ENCODE results near the gene HEPHL1.
"Not testable (repeated sequence)": the region's sequence is repeated elsewhere in the genome, so short reads cannot be mapped to it uniquely, and the experiment has no call there.

Gene HEPHL1

GRCh38 chr11:94117197-94117574 lies 96.0 kb downstream of the HEPHL1 start:
- TF ChIP-seq CTCF (IDR thresholded peaks at IDR 0.05; ENCODE audit: low read depth, low read length) (no peak), POLR2A (IDR thresholded peaks at IDR 0.05; ENCODE audit: extremely low read depth, insufficient read length) (no peak), MAX (IDR thresholded peaks at IDR 0.05; ENCODE audit: low read depth, low read length) (no peak), MYC (IDR thresholded peaks at IDR 0.05; ENCODE audit: low read depth, low read length) (no peak)
- DNase-seq (ENCODE audit: low read depth), result no peak

GRCh38 chr11:94117871-94118270 lies 96.7 kb downstream of the HEPHL1 start:
- no peak overlapping the region for H3K4me3 ChIP-seq (ENCODE audit: low read depth, low read length)
- no peak for DNase-seq (ENCODE audit: low read depth)
- TF ChIP-seq POLR2A (IDR thresholded peaks at IDR 0.05; ENCODE audit: extremely low read depth, insufficient read length), result no peak

More at GRCh38 chr11:94117197-94117574, 96.0 kb downstream of the HEPHL1 start:
- no peak overlapping the region for H3K4me3 ChIP-seq (ENCODE audit: low read depth, low read length)

GRCh38 chr11:94119676-94120075 lies 98.5 kb downstream of the HEPHL1 start:
- not testable (repeated sequence) for DNase-seq (ENCODE audit: low read depth)

GRCh38 chr11:94120516-94120915 lies 99.4 kb downstream of the HEPHL1 start:
- not testable (repeated sequence) for H3K4me3 ChIP-seq (ENCODE audit: low read depth, low read length); DNase-seq (ENCODE audit: low read depth)

More at GRCh38 chr11:94119676-94120075, 98.5 kb downstream of the HEPHL1 start:
- not testable (repeated sequence) for H3K4me3 ChIP-seq (ENCODE audit: low read depth, low read length)

- TF ChIP-seq POLR2A (IDR thresholded peaks at IDR 0.05; ENCODE audit: extremely low read depth, insufficient read length), result no peak
- TF ChIP-seq MAX (IDR thresholded peaks at IDR 0.05; ENCODE audit: low read depth, low read length), result no peak
- TF ChIP-seq MYC (IDR thresholded peaks at IDR 0.05; ENCODE audit: low read depth, low read length), result no peak
- no peak for TF ChIP-seq CTCF (IDR thresholded peaks at IDR 0.05; ENCODE audit: low read depth, low read length)
- no peak for DNase-seq (ENCODE audit: low read depth)
- no peak overlapping the region for H3K4me3 ChIP-seq (ENCODE audit: low read depth, low read length)
Measured at GRCh38 chr11:94120946-94121345, 99.8 kb downstream of the HEPHL1 start.

- DNase-seq (ENCODE audit: low read depth), result no peak
- TF ChIP-seq MAX (IDR thresholded peaks at IDR 0.05; ENCODE audit: low read depth, low read length) (no peak), POLR2A (IDR thresholded peaks at IDR 0.05; ENCODE audit: extremely low read depth, insufficient read length) (no peak), MYC (IDR thresholded peaks at IDR 0.05; ENCODE audit: low read depth, low read length) (no peak), CTCF (IDR thresholded peaks at IDR 0.05; ENCODE audit: low read depth, low read length) (no peak)
- H3K4me3 ChIP-seq (ENCODE audit: low read depth, low read length), result no peak overlapping the region
Measured at GRCh38 chr11:94125407-94126115, 104.4 kb downstream of the HEPHL1 start.

- TF ChIP-seq MYC (IDR thresholded peaks at IDR 0.05; ENCODE audit: low read depth, low read length) (no peak), CTCF (IDR thresholded peaks at IDR 0.05; ENCODE audit: low read depth, low read length) (no peak), MAX (IDR thresholded peaks at IDR 0.05; ENCODE audit: low read depth, low read length) (no peak), POLR2A (IDR thresholded peaks at IDR 0.05; ENCODE audit: extremely low read depth, insufficient read length) (no peak)
- peak overlapping the region; percentile 78 for H3K4me3 ChIP-seq (ENCODE audit: low read depth, low read length)
- DNase-seq (ENCODE audit: low read depth), result peak; percentile 25
Measured at GRCh38 chr11:94127638-94128037, 106.5 kb downstream of the HEPHL1 start.

Data from NB4 (cell line).